Right atrium auricular region (tissue), 2 donors: ENCODE results near the gene LRP1B. TPM values are rescaled to one million over a fixed set of nuclear protein-coding genes. Genes with fewer than 3 reads are reported as not detected.

Source experiments
- DNase-seq: peaks from one replicate; pipeline ENCODE4 v3.0.0-alpha.2; 2019; ENCODE audit warnings: low spot score
- H3K27ac ChIP-seq, 2 donors: fragments of 200-600 bp; sonication (generic); 1 replicate in 1 of 2; 2 replicates in 1 of 2; pipeline ENCODE4 v1.5.1; 2016 to 2019
- H3K27me3 ChIP-seq, 2 donors: fragments of 200-600 bp; sonication (generic); one replicate each; pipeline versions ENCODE4 v1.5.1 to v1.6.0; 2017 to 2019
- H3K36me3 ChIP-seq: fragments of 200-600 bp; sonication (generic); one replicate; pipeline ENCODE4 v1.5.1; 2016
- H3K4me1 ChIP-seq, 2 donors: fragments of 200-600 bp; sonication (generic); one replicate each; pipeline versions ENCODE4 v1.5.1 to v1.6.0; 2017 to 2019
- H3K4me3 ChIP-seq, 2 donors: fragments of 200-600 bp; sonication (generic); 1 replicate in 1 of 2; 2 replicates in 1 of 2; pipeline ENCODE4 v1.5.1; 2017 to 2019; ENCODE audit warnings: mild to moderate bottlenecking in 1 of 2, moderate library complexity in 1 of 2
- H3K9me3 ChIP-seq, 2 donors: fragments of 200-600 bp; sonication (generic); one replicate each; pipeline ENCODE4 v1.5.1; 2019
- CTCF ChIP-seq, 2 donors: fragments of 200-600 bp; sonication (generic); IDR thresholded peaks; one replicate each; pipeline ENCODE4 v1.5.1; 2019; ENCODE audit warnings: antibody characterized with exemption in 2 of 2
- total RNA-seq, 2 donors: library from RNA; depleted of rRNA; stranded (reverse); fragments of >200 nt; gene quantifications; one replicate each; pipeline ENCODE4 v1.1.0, GENCODE V29; 2016

Gene LRP1B
- total RNA-seq, 2 donors from 2014 or later: 0.44 to 0.47 TPM

GRCh38 chr2:140481136-140481535, 1649.7 kb downstream of the LRP1B start:
- H3K36me3 ChIP-seq: no peaks in the 10 kb centered on the region

GRCh38 chr2:140473851-140474250, 1657.0 kb downstream of the LRP1B start:
- Histone ChIP-seq H3K36me3 (no peaks in the 10 kb centered on the region), H3K9me3 (no peaks in the 10 kb centered on the region), H3K27ac (no peak overlapping the region), H3K27me3 (no peaks in the 10 kb centered on the region), H3K4me3 (no peak overlapping the region), H3K4me1 (no peaks in the 10 kb centered on the region)
- TF ChIP-seq CTCF (IDR thresholded peaks at IDR 0.05): no peak
- DNase-seq: no peak

More at GRCh38 chr2:140481136-140481535, 1649.7 kb downstream of the LRP1B start:
- Histone ChIP-seq H3K27ac (no peak overlapping the region), H3K4me1 (no peaks in the 10 kb centered on the region), H3K27me3 (no peaks in the 10 kb centered on the region), H3K9me3 (no peaks in the 10 kb centered on the region), H3K4me3 (no peak overlapping the region)
- no peak for TF ChIP-seq CTCF (IDR thresholded peaks at IDR 0.05)
- DNase-seq: no peak

GRCh38 chr2:140472676-140473075, 1658.1 kb downstream of the LRP1B start:
- Histone ChIP-seq H3K9me3 (no peaks in the 10 kb centered on the region), H3K4me3 (no peak overlapping the region), H3K4me1 (no peaks in the 10 kb centered on the region), H3K36me3 (no peaks in the 10 kb centered on the region), H3K27me3 (no peaks in the 10 kb centered on the region), H3K27ac (no peak overlapping the region)
- no peak for DNase-seq
- TF ChIP-seq CTCF (IDR thresholded peaks at IDR 0.05): no peak

DNA sequence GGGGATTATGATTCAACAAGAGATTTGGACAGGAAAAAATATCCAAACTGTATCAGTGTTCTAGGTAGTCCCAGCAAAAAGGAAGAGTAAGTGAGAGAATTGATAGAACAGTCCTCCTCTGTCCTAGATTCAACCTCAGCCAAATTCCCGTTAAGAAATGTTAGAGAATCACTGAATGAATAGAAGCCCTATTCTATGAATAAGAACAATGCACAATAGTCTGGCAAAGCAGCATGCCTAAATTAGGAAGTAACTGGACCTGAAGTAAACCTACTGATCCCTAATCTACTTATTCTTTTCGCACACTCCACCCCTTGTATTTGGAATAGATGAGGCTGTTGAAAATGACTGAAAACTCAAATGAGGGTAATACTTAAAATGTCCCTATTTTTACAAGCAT, 1665.5 kb downstream of the LRP1B start:
- Histone ChIP-seq H3K4me1 (no peaks in the 10 kb centered on the region), H3K36me3 (no peaks in the 10 kb centered on the region), H3K27me3 (no peaks in the 10 kb centered on the region), H3K27ac (no peak overlapping the region), H3K9me3 (no peaks in the 10 kb centered on the region), H3K4me3 (no peak overlapping the region)
- DNase-seq: no peak
- no peak for TF ChIP-seq CTCF (IDR thresholded peaks at IDR 0.05)

DNA sequence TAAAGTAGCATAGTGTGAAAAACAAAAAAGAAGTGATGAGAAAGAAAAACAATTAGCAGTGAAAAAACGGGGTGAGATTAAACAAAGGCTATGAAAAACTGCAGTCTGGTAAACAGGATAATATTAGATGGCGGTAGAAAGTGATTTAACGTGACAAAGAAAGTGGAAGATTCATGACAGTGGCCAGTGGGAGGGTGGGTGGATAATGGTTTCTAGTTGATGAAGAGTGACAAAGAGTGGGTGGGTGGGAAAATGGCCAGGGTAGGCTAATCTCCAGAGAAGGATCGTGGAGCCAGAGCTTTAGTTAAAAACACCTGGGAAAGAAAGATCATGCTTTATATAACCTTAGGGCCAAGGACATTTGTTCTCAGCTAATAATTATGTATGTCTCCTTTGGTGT, 1667.8 kb downstream of the LRP1B start:
- no peak for TF ChIP-seq CTCF (IDR thresholded peaks at IDR 0.05)
- Histone ChIP-seq H3K9me3 (no peaks in the 10 kb centered on the region), H3K36me3 (no peaks in the 10 kb centered on the region), H3K4me1 (no peaks in the 10 kb centered on the region), H3K4me3 (no peak overlapping the region), H3K27me3 (no peaks in the 10 kb centered on the region), H3K27ac (no peak overlapping the region)
- no peak for DNase-seq

- no peak for DNase-seq
- H3K9me3 ChIP-seq: no peaks in the 10 kb centered on the region
- no peak overlapping the region for H3K27ac ChIP-seq
- H3K4me3 ChIP-seq: no peak overlapping the region
- TF ChIP-seq CTCF (IDR thresholded peaks at IDR 0.05): no peak
- H3K4me1 ChIP-seq: no peaks in the 10 kb centered on the region
- no peaks in the 10 kb centered on the region for H3K36me3 ChIP-seq
- no peaks in the 10 kb centered on the region for H3K27me3 ChIP-seq
Observed at GRCh38 chr2:140457483-140457882, 1673.3 kb downstream of the LRP1B start.
